ENCODE measurements around the gene CDCA8. TPM values are rescaled to one million over a fixed set of nuclear protein-coding genes. Genes with fewer than 3 reads are reported as not detected.

Gene CDCA8
- total RNA-seq, 2 donors from 2014 or later, result 2.1 to 8.6 TPM

GRCh38 chr1:37657620-37658412 is 34.5 kb upstream of the CDCA8 start:
- DNase-seq (ENCODE audit: low spot score), result no peak
- H3K9me3 ChIP-seq, result no peaks in the 10 kb centered on the region
- no peaks in the 10 kb centered on the region for H3K36me3 ChIP-seq
- TF ChIP-seq POLR2AphosphoS5 (IDR thresholded peaks at IDR 0.05), result no peak
- TF ChIP-seq CTCF (IDR thresholded peaks at IDR 0.05), result no peak
- TF ChIP-seq POLR2A (IDR thresholded peaks at IDR 0.05), result no peak
- intact Hi-C loops (cut with DNase I), result no loop called here
- H3K4me1 ChIP-seq (replicated peaks), result no peaks in the 10 kb centered on the region
- no peak overlapping the region for H3K4me3 ChIP-seq
- H3K27ac ChIP-seq, result no peak overlapping the region
- H3K27me3 ChIP-seq (replicated peaks; ENCODE audit: insufficient read depth), result no peaks in the 10 kb centered on the region
- 69% methylated on average over 14 of the region's 14 CpGs for WGBS

DNA sequence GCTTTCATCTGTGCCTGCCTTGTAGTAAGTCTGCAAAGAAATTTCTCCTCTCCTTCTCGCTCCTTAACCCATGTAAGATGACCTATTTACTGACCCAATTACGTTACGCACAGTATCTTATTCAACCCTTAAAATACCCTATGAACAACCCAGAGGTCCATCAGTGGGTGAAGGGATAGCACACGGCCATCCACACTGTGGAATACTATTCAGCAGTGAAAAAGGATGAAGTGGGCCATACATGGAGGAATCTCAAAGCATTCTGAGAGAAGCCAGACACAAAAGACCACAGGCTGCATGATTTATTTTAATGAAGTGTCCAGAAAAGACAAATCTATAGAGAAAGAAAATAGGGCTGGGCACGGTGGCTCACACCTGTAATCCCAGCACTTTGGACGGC is 33.8 kb upstream of the CDCA8 start:
- Histone ChIP-seq H3K27ac (no peak overlapping the region), H3K36me3 (no peaks in the 10 kb centered on the region), H3K27me3 (replicated peaks; ENCODE audit: insufficient read depth) (no peaks in the 10 kb centered on the region), H3K9me3 (no peaks in the 10 kb centered on the region), H3K4me1 (replicated peaks) (no peaks in the 10 kb centered on the region), H3K4me3 (no peak overlapping the region)
- TF ChIP-seq POLR2A (IDR thresholded peaks at IDR 0.05) (no peak), CTCF (IDR thresholded peaks at IDR 0.05) (no peak), POLR2AphosphoS5 (IDR thresholded peaks at IDR 0.05) (no peak)
- DNase-seq (ENCODE audit: low spot score), result no peak
- intact Hi-C loops (cut with DNase I), result no loop called here
- WGBS, result 91% methylated on average over 6 of the region's 6 CpGs

GRCh38 chr1:37660664-37661063 is 31.7 kb upstream of the CDCA8 start:
- no peaks in the 10 kb centered on the region for H3K9me3 ChIP-seq
- intact Hi-C loops (cut with DNase I), result no loop called here
- no peak for DNase-seq (ENCODE audit: low spot score)
- no peak for TF ChIP-seq POLR2AphosphoS5 (IDR thresholded peaks at IDR 0.05)
- TF ChIP-seq POLR2A (IDR thresholded peaks at IDR 0.05), result no peak
- TF ChIP-seq CTCF (IDR thresholded peaks at IDR 0.05), result no peak
- 59% methylated on average over 10 of the region's 10 CpGs for WGBS
- no peaks in the 10 kb centered on the region for H3K36me3 ChIP-seq
- H3K4me1 ChIP-seq (replicated peaks), result no peaks in the 10 kb centered on the region
- no peaks in the 10 kb centered on the region for H3K27me3 ChIP-seq (replicated peaks; ENCODE audit: insufficient read depth)
- no peak overlapping the region for H3K4me3 ChIP-seq
- no peak overlapping the region for H3K27ac ChIP-seq

GRCh38 chr1:37661401-37661800 is 30.9 kb upstream of the CDCA8 start:
- 72% methylated on average over 9 of the region's 9 CpGs for WGBS

More at GRCh38 chr1:37661401-37661800, 30.9 kb upstream of the CDCA8 start:
- H3K9me3 ChIP-seq, result no peaks in the 10 kb centered on the region
- TF ChIP-seq POLR2AphosphoS5 (IDR thresholded peaks at IDR 0.05), result no peak
- no peak for TF ChIP-seq POLR2A (IDR thresholded peaks at IDR 0.05)
- TF ChIP-seq CTCF (IDR thresholded peaks at IDR 0.05), result no peak
- intact Hi-C loops (cut with DNase I), result no loop called here
- no peak for DNase-seq (ENCODE audit: low spot score)
- H3K4me3 ChIP-seq, result no peak overlapping the region
- H3K36me3 ChIP-seq, result no peaks in the 10 kb centered on the region
- no peaks in the 10 kb centered on the region for H3K4me1 ChIP-seq (replicated peaks)
- H3K27me3 ChIP-seq (replicated peaks; ENCODE audit: insufficient read depth), result no peaks in the 10 kb centered on the region
- H3K27ac ChIP-seq, result no peak overlapping the region
